IPS-NIHi7 (cell line): ENCODE data around the gene ALAS2.
"Not testable (repeated sequence)": the region's sequence is repeated elsewhere in the genome, so short reads cannot be mapped to it uniquely, and the experiment has no call there.

Source experiments
- DNase-seq: peaks from one replicate; pipeline ENCODE4 v3.0.0; 2012; ENCODE audit warnings: mixed read lengths; ENCODE audit errors: extremely low spot score

ALAS2 gene, protein sequence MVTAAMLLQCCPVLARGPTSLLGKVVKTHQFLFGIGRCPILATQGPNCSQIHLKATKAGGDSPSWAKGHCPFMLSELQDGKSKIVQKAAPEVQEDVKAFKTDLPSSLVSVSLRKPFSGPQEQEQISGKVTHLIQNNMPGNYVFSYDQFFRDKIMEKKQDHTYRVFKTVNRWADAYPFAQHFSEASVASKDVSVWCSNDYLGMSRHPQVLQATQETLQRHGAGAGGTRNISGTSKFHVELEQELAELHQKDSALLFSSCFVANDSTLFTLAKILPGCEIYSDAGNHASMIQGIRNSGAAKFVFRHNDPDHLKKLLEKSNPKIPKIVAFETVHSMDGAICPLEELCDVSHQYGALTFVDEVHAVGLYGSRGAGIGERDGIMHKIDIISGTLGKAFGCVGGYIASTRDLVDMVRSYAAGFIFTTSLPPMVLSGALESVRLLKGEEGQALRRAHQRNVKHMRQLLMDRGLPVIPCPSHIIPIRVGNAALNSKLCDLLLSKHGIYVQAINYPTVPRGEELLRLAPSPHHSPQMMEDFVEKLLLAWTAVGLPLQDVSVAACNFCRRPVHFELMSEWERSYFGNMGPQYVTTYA

DNA sequence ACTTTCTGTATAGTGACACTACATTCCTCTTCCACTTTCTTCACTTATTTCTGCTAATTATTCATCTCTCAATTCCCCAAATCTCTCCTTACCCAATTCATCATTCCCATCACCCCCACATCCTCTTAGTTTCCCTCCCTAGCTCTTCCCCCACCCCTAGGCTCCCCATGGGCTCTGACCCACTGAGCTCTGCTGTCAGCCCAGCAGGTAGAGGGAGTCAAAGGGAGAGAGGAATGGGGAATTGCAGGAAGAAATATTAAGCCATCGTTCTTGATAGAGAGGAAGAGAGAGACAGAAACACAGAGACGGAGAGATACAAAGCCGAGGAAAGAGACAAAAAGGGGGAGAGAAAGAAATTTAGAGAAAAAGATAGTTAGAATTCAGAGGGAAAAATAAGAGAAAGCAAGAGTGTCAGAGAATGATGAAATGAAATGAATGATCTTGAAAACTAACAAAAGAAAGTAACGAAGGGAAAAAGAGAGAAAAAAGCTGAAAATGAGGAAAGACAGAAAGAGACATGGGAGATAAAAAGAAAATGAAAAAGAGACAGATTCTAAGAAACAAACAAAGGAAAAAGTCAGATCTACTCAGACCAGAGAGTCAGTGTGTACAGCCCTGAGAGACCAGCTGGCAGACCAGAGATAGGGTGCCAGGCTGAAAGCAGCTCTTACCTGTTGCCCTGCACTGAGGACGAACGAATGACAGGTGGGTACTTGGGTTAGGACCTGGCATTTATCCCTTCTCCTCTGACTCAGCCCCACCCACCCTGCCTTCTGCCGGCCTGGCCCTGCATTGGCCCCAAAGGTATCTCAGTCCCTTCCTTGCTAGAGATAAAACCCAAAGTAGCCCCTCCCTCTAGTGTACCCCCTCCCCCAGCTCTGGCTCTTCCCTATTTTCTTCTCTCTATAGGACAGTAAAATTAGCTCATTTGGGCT lies at the start of gene ALAS2:
Gene ALAS2 (minus strand): TSS at position 707 of the 935 bp plus-strand sequence. CDS start 4,977 bp downstream, outside the sequence.
- no peak for DNase-seq

DNA sequence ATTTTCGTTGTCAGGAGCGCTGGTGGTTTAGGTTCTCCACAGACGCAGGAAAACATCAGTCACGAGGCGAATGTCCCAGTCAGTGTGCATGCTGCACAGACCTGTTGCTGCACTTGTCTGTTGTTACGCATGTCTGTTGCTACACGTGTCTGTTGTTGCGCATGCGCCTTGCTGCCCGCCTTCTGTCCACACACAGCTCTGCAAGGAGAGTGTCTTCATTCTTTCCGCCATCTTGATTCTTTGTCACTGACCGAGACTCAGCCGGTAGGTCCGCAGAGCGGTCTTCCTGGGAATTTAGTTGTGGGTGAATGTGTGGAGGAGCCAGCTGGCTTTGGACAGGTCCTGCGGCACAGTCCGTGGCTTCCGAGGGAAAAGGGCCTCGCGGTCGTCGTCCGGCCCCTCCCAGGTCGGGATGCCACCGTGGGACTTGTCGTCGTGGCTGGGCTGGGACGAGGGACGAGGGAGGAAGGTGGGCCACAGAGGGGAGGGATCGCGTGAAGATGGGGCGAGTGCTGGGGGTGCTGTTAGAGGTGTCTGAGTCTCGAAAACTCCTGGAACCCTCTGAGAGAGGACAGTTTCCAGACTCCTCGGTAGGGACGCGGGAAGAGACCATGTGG lies 44.2 kb upstream of the ALAS2 start, which contains the start of gene PAGE2B:
Gene PAGE2B (plus strand): TSS at position 180 of the 617 bp plus-strand sequence. CDS start 1,012 bp downstream, outside the sequence.
- no peak for DNase-seq

DNA sequence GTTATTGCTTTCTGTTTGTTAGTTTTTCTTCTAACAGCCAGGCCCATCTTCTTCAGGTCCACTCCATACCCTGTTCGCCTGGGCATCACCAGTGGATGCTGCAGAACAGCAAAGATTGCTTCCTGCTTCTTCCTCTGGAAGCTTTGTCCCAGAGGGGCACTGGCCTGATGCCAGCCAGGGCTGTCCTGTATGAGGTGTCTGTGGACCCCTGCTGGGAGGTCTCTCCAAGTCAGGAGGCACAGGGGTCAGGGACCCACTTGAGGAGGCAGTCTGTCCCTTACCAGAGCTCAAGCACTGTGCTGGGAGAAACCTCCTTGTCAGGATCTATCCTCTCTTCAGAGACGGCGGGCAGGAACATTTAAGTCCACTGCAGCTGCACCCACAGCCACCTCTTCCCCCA lies 41.5 kb upstream of the ALAS2 start:
- DNase-seq: no peak

DNA sequence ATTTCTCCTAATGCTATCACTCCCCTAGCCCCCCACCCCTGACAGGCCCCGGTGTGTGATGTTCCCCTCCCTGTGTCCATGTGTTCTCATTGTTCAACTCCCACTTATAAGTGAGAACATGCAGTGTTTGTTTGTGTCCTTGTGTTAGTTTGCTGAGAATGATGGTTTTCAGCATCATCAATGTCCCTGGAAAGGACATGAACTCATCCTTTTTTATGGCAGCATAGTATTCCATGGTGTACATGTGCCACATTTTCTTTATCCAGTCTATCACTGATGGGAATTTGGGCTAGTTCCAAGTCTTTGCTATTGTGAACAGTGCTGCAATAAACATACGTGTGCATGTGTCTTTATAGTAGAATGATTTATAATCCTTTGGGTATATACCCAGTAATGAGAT lies 36.4 kb upstream of the ALAS2 start:
- DNase-seq: not testable (repeated sequence)

DNA sequence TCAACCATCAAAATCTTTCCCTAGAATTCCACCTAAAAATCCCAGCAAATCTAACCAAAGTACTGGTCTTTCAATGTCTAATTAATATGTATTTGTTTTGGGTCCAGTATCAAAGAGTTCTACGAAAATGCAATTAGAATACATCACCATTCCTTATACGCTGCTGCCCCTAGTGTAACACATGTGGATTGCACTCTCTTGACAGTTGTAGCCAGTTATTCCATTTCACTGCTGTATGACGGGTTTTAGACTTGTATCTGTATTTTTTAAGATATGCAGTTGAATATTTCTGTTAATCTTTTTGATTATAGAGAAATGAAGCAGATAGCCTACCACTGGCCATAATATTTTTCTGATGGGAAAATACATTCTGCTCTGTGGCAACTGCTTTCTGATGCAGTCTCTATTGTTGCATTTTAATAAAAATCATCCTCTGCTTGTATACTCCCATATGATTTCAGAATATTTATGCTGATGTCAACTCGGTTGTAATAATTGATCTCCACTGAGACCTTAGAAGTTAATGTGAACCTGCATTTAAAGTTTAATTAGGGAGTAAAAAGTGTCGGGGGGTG lies 27.0 kb upstream of the ALAS2 start:
- peak; percentile 15 for DNase-seq

DNA sequence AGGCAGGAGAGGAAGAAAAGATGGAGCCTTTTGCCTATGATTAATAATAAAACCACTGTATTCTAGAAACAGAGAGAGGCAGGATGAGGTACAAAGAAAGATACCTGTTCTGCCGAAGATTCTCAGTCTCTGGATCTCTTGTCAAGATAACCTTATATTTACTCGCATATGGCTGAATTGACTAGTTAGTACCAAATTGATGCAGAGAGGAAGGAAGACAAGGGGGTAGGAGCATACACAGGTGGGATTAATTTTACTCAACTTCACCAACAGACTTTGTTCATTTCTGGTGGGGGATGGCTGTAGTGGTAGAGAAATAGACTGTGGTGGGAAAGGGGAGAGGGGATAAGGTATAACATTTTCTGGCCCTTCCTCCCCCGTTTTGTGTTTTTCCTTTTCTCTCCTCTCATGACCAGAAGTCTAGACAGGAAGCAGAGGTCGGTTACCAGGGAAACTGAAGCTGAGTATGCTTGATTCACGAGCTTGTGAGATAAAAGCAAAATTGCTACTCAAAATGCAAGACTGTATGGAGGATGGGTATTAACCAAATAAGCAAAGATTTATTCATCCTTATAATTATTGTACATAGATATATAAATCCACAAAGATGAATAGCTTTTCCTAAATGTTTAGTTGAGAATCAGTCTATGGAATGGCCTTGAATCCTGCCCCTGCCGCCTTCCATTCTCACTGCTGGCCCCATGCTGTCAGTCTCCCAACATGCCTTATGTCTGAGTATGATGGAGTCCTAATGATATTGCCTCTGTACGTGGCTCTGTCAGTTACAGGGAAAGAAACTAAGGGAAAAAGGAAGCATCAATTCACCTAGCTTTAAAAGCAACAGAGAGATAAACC lies 26.3 kb upstream of the ALAS2 start:
- no peak for DNase-seq

DNA sequence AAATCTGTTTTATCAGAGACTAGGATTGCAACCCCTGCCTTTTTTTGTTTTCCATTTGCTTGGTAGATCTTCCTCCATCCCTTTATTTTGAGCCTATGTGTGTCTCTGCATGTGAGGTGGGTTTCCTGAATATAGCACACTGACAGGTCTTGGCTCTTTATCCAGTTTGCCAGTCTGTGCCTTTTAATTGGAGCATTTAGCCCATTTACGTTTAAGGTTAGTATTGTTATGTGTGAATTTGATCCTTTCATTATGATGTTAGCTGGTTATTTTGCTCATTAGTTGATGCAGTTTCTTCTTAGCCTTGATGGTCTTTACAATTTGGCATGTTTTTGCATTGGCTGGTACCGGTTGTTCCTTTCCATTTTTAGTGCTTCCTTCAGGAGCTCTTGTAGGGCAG lies 19.8 kb upstream of the ALAS2 start:
- DNase-seq: not testable (repeated sequence)

DNA sequence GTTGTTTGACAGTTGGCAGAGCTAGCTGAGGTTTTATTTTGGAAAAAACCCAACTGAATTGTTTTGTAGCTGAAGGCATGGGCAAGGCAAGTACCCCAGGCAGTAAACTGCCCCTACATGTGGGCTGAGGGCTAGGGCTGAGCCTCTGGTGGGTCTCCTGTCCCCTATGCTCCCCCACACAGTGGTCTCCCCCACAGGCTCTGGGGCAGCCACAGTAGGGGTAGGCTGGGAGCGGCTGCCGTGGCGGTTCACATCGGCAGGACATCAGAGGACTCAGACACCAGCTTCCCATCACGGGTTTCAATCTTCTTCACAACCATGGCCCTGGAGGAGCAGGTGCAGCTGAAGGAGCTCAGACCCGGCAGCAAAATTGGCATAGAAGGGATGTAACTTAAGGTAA lies 10.7 kb upstream of the ALAS2 start:
- no peak for DNase-seq

DNA sequence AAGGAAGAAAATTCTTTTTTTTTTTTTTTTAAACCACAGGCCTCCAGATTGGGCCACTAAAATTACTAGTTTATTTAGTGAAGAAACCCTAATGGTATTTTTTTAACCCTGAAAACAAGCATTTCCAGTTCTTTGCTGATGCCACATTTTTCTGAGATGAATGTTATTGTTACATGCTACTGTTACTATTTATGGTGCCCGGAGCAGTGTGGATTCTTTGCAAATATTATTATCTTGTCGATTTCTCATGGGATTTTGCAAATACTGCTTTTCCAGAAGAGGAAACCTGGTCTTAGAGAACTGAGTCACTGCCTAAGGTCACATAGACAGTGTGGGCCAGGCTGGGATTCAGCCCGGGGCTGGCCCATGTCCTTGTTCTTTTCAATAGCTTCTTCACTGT lies 8.7 kb upstream of the ALAS2 start:
- DNase-seq: no peak

DNA sequence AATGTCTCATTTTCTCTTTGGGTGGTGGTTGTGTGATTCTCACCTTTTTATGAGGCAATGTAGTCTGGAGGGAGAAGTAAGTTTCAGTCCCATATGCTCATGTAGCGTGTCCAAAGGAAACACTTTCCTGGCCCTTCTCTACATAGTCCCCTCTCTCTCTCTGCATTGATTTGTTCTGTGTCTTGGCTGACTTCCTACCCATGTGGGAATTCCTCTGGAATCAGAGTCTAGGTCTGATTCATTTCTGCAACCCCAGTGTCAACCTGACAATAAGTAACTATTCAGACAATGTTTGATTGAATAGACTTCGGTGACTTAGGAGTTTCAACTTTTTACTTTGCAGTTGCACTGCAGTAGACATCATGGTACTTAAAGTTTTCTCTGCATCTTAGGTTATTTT lies 2.7 kb upstream of the ALAS2 start:
- DNase-seq: no peak

DNA sequence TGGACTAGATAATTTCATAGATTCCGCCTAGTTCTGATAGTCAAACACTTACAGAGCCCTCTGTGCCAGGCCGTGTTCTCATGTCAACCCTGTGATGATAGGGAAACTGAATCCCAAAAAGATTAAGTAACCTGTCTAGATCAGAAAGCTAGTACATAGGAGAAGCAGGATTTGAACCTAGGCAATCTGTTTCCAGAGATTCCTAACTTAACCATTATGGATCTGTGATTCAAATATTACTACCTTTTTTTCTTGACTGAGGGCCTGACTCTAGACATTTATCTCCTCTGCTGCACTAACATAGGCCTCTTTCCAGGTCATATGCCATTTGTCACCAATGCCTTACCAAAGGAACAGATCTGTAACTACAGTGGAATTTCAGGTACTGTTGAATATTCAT lies 1.5 kb downstream of the ALAS2 start:
- no peak for DNase-seq

DNA sequence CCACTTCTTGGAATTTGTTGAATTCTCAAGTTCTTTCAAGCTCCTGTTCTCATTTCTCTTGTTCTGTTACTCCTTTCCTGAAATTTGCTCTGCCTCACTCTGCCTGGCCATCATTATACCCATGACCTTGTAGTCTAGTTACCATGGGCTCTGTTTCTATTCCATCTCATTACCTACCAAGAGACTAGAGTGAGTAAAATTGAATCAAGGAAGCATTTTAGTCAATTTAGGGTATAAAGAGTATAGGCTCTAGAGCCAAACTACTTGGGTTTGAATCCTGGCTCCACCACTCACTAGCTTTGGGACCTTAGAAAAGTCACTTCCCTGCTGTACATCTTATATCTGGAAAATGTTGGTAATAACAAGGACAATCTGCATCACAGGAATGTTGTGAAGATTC lies 2.2 kb downstream of the ALAS2 start:
- DNase-seq: no peak

DNA sequence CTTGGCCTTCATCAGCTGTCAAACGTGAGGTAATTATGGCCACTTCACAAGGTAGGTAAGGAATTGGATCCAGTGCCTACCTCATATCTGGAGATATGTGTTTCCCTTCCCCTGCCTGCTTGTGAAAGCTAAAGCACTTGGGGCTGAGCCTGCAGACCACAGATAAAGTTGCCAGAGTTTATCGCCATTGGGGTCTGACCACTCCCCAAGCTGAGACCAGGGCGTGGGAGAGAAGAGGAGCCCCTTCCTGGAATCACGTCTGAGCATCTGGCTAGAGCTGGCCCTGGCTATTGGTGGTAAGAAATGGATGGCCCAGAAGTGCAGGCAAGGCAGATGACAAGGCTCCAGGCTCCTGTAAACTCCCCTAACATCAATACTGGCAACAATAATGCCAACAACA lies 2.7 kb downstream of the ALAS2 start:
- no peak for DNase-seq

DNA sequence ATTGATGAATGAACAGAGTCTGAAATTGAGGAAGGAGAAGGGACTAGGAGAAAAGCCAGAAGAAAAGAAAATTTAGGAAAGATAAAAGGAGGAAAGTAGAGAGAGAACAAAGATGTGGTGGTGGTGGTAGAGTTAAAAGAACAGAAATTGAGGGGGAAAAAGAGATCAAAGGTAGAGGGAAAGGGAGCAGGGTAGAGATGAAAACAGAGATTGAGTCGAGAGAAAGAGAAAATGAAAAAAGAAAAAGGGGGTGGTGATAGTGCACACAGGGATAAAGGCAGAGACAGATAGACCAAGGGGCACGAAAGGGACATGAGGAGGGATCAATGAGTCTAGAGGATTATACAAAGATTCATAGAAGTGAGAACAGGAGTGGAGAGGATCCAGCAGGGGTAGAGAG lies 3.9 kb downstream of the ALAS2 start:
- DNase-seq: no peak

DNA sequence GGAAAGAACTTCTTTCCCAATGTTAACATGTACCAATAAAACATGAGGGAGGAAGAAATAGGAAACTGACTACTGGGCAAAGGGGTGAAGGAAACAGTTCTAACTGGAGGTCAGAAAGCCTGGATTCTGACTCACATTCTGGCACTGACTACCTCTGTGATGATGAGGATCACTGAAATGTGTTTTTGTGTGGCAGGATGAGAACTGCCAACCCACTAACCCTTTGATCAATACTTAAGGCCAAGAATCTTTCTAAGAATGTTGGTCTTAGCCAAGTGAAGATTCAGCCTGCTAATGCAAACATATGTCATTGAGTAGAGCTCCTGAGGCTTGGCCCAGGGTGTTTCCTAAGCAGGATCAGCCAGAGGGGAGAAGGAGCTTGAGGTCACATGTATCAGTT lies 4.6 kb downstream of the ALAS2 start:
- DNase-seq: no peak

DNA sequence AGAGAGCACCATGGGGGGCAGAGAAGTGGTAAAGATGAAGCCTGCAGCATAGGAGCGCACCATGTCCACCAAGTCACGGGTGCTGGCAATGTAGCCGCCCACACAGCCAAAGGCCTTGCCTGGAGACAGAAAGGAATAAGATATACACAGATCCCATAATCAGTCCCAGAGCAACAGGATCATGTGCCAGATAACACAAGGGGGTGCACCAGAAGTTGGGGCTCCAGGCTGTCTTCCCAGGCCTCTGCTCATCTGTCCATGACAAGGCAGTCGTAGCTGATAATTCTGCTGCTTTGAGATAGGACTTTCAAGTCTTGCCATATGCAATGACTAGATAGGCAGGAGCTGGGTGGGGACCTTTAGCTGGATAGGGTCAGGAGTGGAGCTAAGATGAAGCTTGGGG lies 15.9 kb downstream of the ALAS2 start:
- DNase-seq: no peak

DNA sequence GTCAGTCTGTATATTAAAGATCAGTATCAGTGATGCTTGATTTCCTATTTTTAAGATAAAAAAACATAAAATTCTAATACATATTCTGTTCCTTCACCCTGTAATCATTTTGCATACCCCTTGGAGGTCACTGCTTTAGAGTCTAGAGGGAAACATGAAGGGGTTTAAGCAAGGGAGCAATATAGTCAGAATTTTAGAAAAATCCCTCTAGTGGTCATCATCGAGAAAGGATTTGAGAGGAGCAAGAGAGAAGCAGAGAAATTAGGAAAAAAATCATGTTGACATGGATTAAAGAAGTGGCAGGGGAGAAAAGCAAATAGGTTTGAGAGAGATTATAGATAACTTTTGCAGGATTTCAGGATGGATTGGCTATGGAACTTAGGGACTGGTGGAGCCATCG lies 19.5 kb downstream of the ALAS2 start:
- DNase-seq: no peak

DNA sequence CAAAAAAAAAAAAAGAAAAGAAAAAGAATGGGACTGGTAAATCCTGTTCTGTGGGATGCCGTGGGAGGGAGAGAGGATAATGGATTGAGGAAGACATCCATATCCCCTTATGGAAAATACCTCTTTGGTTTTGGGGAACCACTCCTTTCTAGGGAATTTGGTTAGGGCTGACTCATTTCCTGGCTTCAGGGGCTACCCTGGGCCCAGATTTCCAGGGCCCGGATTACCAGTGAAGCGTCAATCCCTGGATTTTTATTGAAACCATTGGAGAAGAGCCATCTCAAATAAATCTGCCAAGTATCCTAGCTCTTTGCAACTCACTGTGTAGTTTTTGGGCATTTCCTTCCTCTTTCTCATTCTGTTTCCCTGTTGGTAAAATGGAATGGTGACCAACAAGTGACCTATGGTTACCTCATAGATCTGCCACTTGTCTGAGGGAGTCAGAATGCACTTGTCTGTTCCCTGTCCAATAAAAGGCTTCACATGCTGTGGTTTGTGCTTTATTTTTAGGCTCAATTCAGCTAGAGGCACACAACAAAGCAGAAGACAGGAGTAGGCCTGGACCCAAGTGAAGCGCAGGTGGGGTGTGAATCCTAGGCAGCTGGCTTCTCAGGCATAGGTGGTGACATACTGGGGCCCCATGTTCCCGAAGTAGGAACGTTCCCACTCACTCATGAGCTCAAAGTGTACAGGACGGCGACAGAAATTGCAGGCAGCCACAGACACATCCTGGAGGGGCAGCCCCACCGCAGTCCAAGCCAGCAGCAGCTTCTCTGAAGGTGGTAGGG lies 22.0 kb downstream of the ALAS2 start:
- no peak for DNase-seq

DNA sequence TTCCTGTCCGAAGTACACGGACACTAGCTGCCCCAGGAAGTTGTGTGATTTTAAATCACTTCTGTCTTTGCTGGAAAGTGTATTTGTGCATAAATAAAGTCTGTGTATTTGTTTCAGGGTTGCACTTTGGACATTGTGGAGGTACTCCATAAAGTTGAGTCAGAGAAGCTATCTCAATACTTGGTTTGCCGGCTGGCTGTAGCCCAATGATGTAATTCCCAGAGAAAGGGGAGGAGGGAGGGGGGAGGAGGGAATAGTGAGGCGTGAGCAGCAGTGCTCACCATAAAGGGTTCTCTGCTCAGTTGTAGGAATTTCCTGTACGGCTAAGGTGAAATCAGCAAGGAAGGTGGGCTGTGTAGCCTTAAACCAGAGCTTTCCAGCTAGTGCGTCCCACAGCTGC lies 23.1 kb downstream of the ALAS2 start:
- no peak for DNase-seq
